Keratinocyte (primary cell): ENCODE data around the gene PPIG. TPM values are rescaled to one million over a fixed set of nuclear protein-coding genes. Genes with fewer than 3 reads are reported as not detected.

ENCODE experiments used
- DNase-seq: peaks from one replicate; pipeline ENCODE4 v3.0.0-alpha.2; 2011; ENCODE audit warnings: low read depth, missing footprints, low spot score
- FAIRE-seq: peaks from 2 replicates; lab custom pipeline; 2011; peaks lifted over from hg19 to GRCh38; lab: Jason Lieb, UNC
- H2AFZ ChIP-seq: 2 replicates; pipeline ENCODE4 v1.6.0; 2012; ENCODE audit warnings: low read length, control low read depth, inconsistent platforms; ENCODE audit not compliant: control insufficient read depth
- H3K27ac ChIP-seq: 2 replicates; pipeline ENCODE4 v1.5.1; 2011; ENCODE audit warnings: low read length; ENCODE audit not compliant: control insufficient read depth, insufficient read depth
- H3K27me3 ChIP-seq: 3 replicates; pipeline ENCODE4 v1.6.0; 2011; ENCODE audit warnings: low read length; ENCODE audit not compliant: control insufficient read depth, insufficient read depth; ENCODE audit errors: extremely low read depth
- H3K36me3 ChIP-seq, 2 experiments: 2 replicates in 1 of 2; 3 replicates in 1 of 2; pipeline ENCODE4 v1.5.1; 2011; ENCODE audit warnings: low read length in 2 of 2, mild to moderate bottlenecking in 1 of 2; ENCODE audit not compliant: control insufficient read depth in 2 of 2, insufficient read depth in 2 of 2; ENCODE audit errors: extremely low read depth in 1 of 2
- H3K4me1 ChIP-seq: 3 replicates; pipeline ENCODE4 v1.5.1; 2011; ENCODE audit warnings: low read length; ENCODE audit not compliant: control insufficient read depth, insufficient read depth; ENCODE audit errors: extremely low read depth
- H3K4me2 ChIP-seq: 3 replicates; pipeline ENCODE4 v1.6.0; 2011; ENCODE audit warnings: low read depth, low read length; ENCODE audit not compliant: control insufficient read depth, insufficient read depth; ENCODE audit errors: extremely low read depth
- H3K4me3 ChIP-seq, 3 experiments: fragments of 200-600 bp in 1 of 3; sonication (generic) in 1 of 3; 2 replicates in 2 of 3; 3 replicates in 1 of 3; pipeline ENCODE4 v1.5.1; 2011 to 2016; ENCODE audit warnings: low read length in 3 of 3, mild to moderate bottlenecking in 3 of 3, control low read depth in 2 of 3, inconsistent platforms in 1 of 3, low read depth in 1 of 3, mixed read lengths in 1 of 3, mixed run types in 1 of 3, moderate library complexity in 1 of 3; ENCODE audit not compliant: control insufficient read depth in 2 of 3, insufficient read depth in 2 of 3; ENCODE audit errors: extremely low read depth in 1 of 3
- H3K79me2 ChIP-seq: 2 replicates; pipeline ENCODE4 v1.6.0; 2012; ENCODE audit warnings: low read length; ENCODE audit not compliant: control insufficient read depth, insufficient read depth
- H3K9ac ChIP-seq: 3 replicates; pipeline ENCODE4 v1.6.0; 2011; ENCODE audit warnings: low read length; ENCODE audit not compliant: control insufficient read depth, insufficient read depth; ENCODE audit errors: extremely low read depth
- H3K9me1 ChIP-seq: 3 replicates; pipeline ENCODE4 v1.6.0; 2011; ENCODE audit warnings: low read length; ENCODE audit not compliant: control insufficient read depth, insufficient read depth; ENCODE audit errors: extremely low read depth
- H3K9me3 ChIP-seq: 2 replicates; pipeline ENCODE4 v1.5.1; 2012; ENCODE audit warnings: low read depth, low read length; ENCODE audit not compliant: control insufficient read depth
- H4K20me1 ChIP-seq: 3 replicates; pipeline ENCODE4 v1.6.0; 2011; ENCODE audit warnings: low read length; ENCODE audit not compliant: control insufficient read depth, insufficient read depth; ENCODE audit errors: extremely low read depth
- EZH2 ChIP-seq: IDR thresholded peaks from one replicate; pipeline ENCODE4 v1.6.1; 2012; ENCODE audit warnings: inconsistent platforms, mild to moderate bottlenecking, low read length, moderate library complexity
- dilution Hi-C: fragments of 300-500 bp; cut with MboI; formaldehyde crosslinking; loops from one replicate; pipeline ENCODE4 v1.7.0; 2020; ENCODE audit warnings: low sequenced_read_pairs; ENCODE audit not compliant: extremely low pct_ligation_motif_present
- polyA plus RNA-seq, 5 experiments: library from polyadenylated mRNA; depleted of rRNA in 3 of 5; stranded (reverse) in 3 of 5; stranded (forward) in 1 of 5; unstranded in 1 of 5; fragments of >200 nt; gene quantifications; 1 replicate in 1 of 5; 2 replicates in 3 of 5; 3 replicates in 1 of 5; pipeline versions ENCODE4 v1.2.1 to v1.2.3, GENCODE V29; 2011 to 2012; ENCODE audit warnings: missing spikeins in 2 of 5, low read depth in 1 of 5, low replicate concordance in 1 of 5
- TF ChIP-seq, protein P1 (sequence below), 3 experiments: IDR thresholded peaks in 1 of 3; conservative IDR thresholded peaks in 1 of 3; optimal IDR thresholded peaks in 1 of 3; 2 replicates in 2 of 3; 3 replicates in 1 of 3; pipeline versions ENCODE3 to v1.5.1; 2011; ENCODE audit warnings: low read length in 3 of 3, mild to moderate bottlenecking in 3 of 3, moderate library complexity in 2 of 3, control low read depth in 1 of 3, inconsistent platforms in 1 of 3; ENCODE audit not compliant: insufficient read depth in 2 of 3; ENCODE audit errors: extremely low read depth in 1 of 3

Gene PPIG
- polyA plus RNA-seq, 1 donor (not counting 4 experiments of a cell fraction or from before 2014, with no cell fraction given), result 37.4 TPM

DNA sequence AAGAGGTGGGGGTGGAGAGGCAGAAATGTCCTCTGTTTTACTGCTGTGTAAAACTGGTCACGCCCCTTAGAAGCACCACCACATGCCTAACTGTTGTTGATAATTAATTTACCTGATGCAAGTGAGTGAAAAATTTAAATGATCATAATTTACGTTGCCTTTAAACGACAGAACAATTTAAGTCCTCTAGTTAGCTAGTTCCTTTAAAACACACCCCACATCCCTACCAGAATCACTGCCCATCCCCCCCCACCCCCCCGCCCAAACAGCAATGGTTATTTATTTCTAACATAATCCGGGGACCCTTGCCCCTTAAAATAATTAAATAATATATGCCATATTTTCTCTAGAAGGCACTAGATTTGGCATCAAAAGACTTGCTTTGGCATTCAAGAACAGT, 633 bp upstream of the PPIG start:
- Histone ChIP-seq H3K4me2 (no peak overlapping the region), H3K27ac (no peak overlapping the region), H3K4me1 (peaks cover 9% of the 10 kb centered on the region), H4K20me1 (no peaks in the 10 kb centered on the region), H3K27me3 (no peaks in the 10 kb centered on the region), H2AFZ (no peak overlapping the region), H3K36me3 (no peaks in the 10 kb centered on the region), H3K9ac (no peak overlapping the region), H3K9me3 (no peaks in the 10 kb centered on the region), H3K79me2 (peaks cover 42% of the 10 kb centered on the region), H3K4me3 (no peak overlapping the region), H3K9me1 (no peaks in the 10 kb centered on the region)
- dilution Hi-C loops, result no loop called here
- FAIRE-seq (no peak), DNase-seq (no peak)
- TF ChIP-seq, protein P1, sequence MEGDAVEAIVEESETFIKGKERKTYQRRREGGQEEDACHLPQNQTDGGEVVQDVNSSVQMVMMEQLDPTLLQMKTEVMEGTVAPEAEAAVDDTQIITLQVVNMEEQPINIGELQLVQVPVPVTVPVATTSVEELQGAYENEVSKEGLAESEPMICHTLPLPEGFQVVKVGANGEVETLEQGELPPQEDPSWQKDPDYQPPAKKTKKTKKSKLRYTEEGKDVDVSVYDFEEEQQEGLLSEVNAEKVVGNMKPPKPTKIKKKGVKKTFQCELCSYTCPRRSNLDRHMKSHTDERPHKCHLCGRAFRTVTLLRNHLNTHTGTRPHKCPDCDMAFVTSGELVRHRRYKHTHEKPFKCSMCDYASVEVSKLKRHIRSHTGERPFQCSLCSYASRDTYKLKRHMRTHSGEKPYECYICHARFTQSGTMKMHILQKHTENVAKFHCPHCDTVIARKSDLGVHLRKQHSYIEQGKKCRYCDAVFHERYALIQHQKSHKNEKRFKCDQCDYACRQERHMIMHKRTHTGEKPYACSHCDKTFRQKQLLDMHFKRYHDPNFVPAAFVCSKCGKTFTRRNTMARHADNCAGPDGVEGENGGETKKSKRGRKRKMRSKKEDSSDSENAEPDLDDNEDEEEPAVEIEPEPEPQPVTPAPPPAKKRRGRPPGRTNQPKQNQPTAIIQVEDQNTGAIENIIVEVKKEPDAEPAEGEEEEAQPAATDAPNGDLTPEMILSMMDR (optimal IDR thresholded peaks at IDR 0.05 in 1 of 3, IDR thresholded peaks at IDR 0.05 in 1 of 3, conservative IDR thresholded peaks at IDR 0.05 in 1 of 3; ENCODE audit: extremely low read depth in 1 of 3, insufficient read depth in 2 of 3, low read length in 3 of 3), result no peak
- TF ChIP-seq EZH2, result no peak

DNA sequence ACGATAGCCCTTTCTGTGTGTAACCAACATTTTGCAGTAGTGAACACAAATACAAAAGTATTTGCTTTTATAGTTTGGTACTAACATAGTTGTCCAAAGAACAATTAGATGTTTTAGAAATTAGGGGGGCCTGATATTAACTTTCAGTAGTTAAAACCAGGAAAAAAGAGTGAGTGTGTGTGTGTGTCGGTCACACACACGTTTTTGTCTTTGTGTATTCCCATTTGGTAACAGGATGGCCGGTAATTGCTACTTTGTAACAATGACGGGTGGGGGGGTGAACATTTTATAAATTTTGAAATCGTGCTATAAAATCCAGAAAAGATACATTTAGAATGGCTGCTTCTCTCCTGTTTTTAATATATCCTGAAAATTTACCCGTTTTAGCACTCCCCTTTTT, 1.5 kb downstream of the PPIG start:
- Histone ChIP-seq H3K4me1 (peaks cover 9% of the 10 kb centered on the region), H3K9me3 (no peaks in the 10 kb centered on the region), H3K4me2 (peak overlapping the region; percentile 75), H3K27me3 (no peaks in the 10 kb centered on the region), H3K79me2 (peaks cover 63% of the 10 kb centered on the region), H3K9me1 (no peaks in the 10 kb centered on the region), H3K9ac (peak overlapping the region; percentile 99), H2AFZ (no peak overlapping the region), H4K20me1 (no peaks in the 10 kb centered on the region), H3K36me3 (no peaks in the 10 kb centered on the region), H3K27ac (peak overlapping the region; percentile 99), H3K4me3 (peak overlapping the region; percentile 83 to 99 (median 94))
- no peak for TF ChIP-seq EZH2
- TF ChIP-seq, protein P1 (optimal IDR thresholded peaks at IDR 0.05 in 1 of 3, IDR thresholded peaks at IDR 0.05 in 1 of 3, conservative IDR thresholded peaks at IDR 0.05 in 1 of 3; ENCODE audit: extremely low read depth in 1 of 3, insufficient read depth in 2 of 3, low read length in 3 of 3), result no peak
- dilution Hi-C loops, result no loop called here
- FAIRE-seq (no peak), DNase-seq (no peak)
